Spleen (tissue), 11 donors: ENCODE measurements around the gene HRNR. TPM values are rescaled to one million over a fixed set of nuclear protein-coding genes. Genes with fewer than 3 reads are reported as not detected.

Source experiments
- DNase-seq: peaks from one replicate; pipeline ENCODE4 v3.0.0-alpha.2; 2020
- H3K27ac ChIP-seq, 8 donors: fragments of 200-600 bp; sonication (generic) in 7 of 8; 1 replicate in 4 of 8; 2 replicates in 4 of 8; pipeline versions ENCODE4 v1.5.0 to v1.8.0; 2016 to 2021; ENCODE audit warnings: inconsistent platforms in 4 of 8, mild to moderate bottlenecking in 4 of 8, moderate library complexity in 1 of 8
- H3K27me3 ChIP-seq, 7 donors: fragments of 200-600 bp; sonication (generic) in 6 of 7; replicated peaks in 1 of 7; 1 replicate in 4 of 7; 2 replicates in 3 of 7; pipeline versions ENCODE4 v1.5.0 to v1.8.0; 2016 to 2021; ENCODE audit warnings: inconsistent platforms in 3 of 7, mild to moderate bottlenecking in 1 of 7
- H3K36me3 ChIP-seq, 6 donors: fragments of 200-600 bp; sonication (generic) in 5 of 6; 1 replicate in 4 of 6; 2 replicates in 2 of 6; pipeline versions ENCODE4 v1.5.0 to v1.8.0; 2016 to 2021; ENCODE audit warnings: inconsistent platforms in 2 of 6
- H3K4me1 ChIP-seq, 6 donors: fragments of 200-600 bp; sonication (generic) in 5 of 6; 1 replicate in 3 of 6; 2 replicates in 3 of 6; pipeline versions ENCODE4 v1.5.0 to v1.8.0; 2016 to 2021; ENCODE audit warnings: inconsistent platforms in 3 of 6
- H3K4me3 ChIP-seq, 8 donors: fragments of 200-600 bp; sonication (generic) in 7 of 8; 1 replicate in 4 of 8; 2 replicates in 4 of 8; pipeline versions ENCODE4 v1.5.0 to v1.8.0; 2016 to 2021; ENCODE audit warnings: inconsistent platforms in 4 of 8, mild to moderate bottlenecking in 4 of 8, moderate library complexity in 2 of 8
- H3K9me3 ChIP-seq, 8 donors: fragments of 200-600 bp; sonication (generic) in 7 of 8; 1 replicate in 4 of 8; 2 replicates in 4 of 8; pipeline versions ENCODE4 v1.5.0 to v1.8.0; 2016 to 2021; ENCODE audit warnings: inconsistent platforms in 4 of 8
- POLR2A ChIP-seq, 3 donors: fragments of 450-650 bp; IDR thresholded peaks; one replicate each; pipeline ENCODE4 v1.5.1; 2017; ENCODE audit warnings: antibody characterized with exemption in 3 of 3, mild to moderate bottlenecking in 1 of 3
- POLR2AphosphoS5 ChIP-seq, 3 donors: sonication (generic); formaldehyde crosslinking; IDR thresholded peaks; one replicate each; pipeline ENCODE4 v1.5.1; 2017; ENCODE audit warnings: antibody characterized with exemption in 3 of 3
- WGBS, 5 donors: extraction: QIAGEN DNeasy Blood & Tissue Kit in 3 of 5; methylation state at CpG; one replicate each; pipeline versions ENCODE4 v1.1.5 to v1.1.7; 2013 to 2018; 5-methylcytosine and 5-hydroxymethylcytosine counted together
- intact Hi-C: fragments of 100-400 bp; cut with DNase I; formaldehyde crosslinking; loops from one replicate; pipeline ENCODE4 v1.15.0; 2023; ENCODE audit warnings: low total_unique reads
- polyA plus RNA-seq, 3 donors: library from polyadenylated mRNA; stranded (reverse); fragments of 200-250 nt; gene quantifications; one replicate each; pipeline ENCODE4 v1.2.1, GENCODE V29; 2013
- total RNA-seq, 7 donors: library from RNA; depleted of rRNA in 3 of 7; stranded (reverse); fragments of >200 nt in 3 of 7; fragmentation: NEBNext Ultra II Directional in 4 of 7; extraction: Animal tissue kit (Norgen Biotek cat#: 25700) in 4 of 7; gene quantifications; one replicate each; pipeline versions ENCODE4 v1.1.0 to v1.2.1, GENCODE V29; 2016 to 2021
- TF ChIP-seq, protein P1 (sequence below), 11 experiments: fragments of 200-600 bp in 7 of 11; fragments of 450-650 bp in 4 of 11; sonication (generic) in 4 of 11; IDR thresholded peaks in 8 of 11; conservative IDR thresholded peaks in 3 of 11; 1 replicate in 7 of 11; 2 replicates in 4 of 11; pipeline versions ENCODE4 v1.4.0 to v1.8.0; 2016 to 2021; ENCODE audit warnings: antibody characterized with exemption in 11 of 11, inconsistent platforms in 4 of 11, mild to moderate bottlenecking in 1 of 11
- donor health status: healthy with polysubstance abuse.
- donor health status: DM: no; HTN: no; CAD: no; lungs with moderate emphysema.
- donor health status: DM: no; HTN: no; CAD: no.
- donor health status: Bipolar disorder and iron deficiency.
- donor health status: healthy.
- donor health status: DM: no; HTN: no; CAD: no.
- donor health status: DM: yes; HTN: yes; CAD: no.

Gene HRNR
- total and polyA plus RNA-seq, 10 donors: under 0.01 TPM; not detected in 9

DNA sequence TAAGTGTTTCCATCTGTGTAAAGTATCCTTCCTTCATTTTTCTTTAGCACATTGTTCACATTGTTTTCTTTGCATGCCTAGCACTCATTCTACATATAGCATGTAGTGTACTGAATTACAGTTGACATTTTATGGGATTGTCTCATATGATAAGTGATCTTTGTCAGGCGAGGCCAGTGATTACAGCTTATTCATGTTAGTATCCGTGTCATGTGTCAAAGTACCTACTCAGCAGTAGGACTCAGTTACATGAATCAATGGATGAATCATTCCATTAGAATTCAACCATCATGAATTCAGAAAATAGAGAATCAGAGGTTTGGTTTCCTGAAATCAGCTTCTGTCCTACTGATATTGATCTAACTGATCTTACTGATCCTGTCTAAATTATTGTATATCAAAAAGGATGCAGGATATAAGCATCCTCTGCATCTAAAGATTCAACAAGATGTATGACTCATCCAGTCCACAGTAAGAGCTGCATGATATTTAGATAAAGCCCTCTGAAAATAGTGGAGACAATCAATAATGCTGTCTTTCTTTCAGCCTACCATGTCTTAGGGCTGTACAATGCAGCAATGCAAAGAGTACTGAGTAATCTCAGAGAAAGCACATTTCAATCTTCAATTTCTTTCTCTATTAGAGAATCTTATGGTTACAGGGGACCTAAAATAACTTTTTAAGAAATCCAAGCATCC, 20.7 kb upstream of the HRNR start:
- TF ChIP-seq POLR2AphosphoS5 (IDR thresholded peaks at IDR 0.05): no peak
- TF ChIP-seq, protein P1, sequence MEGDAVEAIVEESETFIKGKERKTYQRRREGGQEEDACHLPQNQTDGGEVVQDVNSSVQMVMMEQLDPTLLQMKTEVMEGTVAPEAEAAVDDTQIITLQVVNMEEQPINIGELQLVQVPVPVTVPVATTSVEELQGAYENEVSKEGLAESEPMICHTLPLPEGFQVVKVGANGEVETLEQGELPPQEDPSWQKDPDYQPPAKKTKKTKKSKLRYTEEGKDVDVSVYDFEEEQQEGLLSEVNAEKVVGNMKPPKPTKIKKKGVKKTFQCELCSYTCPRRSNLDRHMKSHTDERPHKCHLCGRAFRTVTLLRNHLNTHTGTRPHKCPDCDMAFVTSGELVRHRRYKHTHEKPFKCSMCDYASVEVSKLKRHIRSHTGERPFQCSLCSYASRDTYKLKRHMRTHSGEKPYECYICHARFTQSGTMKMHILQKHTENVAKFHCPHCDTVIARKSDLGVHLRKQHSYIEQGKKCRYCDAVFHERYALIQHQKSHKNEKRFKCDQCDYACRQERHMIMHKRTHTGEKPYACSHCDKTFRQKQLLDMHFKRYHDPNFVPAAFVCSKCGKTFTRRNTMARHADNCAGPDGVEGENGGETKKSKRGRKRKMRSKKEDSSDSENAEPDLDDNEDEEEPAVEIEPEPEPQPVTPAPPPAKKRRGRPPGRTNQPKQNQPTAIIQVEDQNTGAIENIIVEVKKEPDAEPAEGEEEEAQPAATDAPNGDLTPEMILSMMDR (IDR thresholded peaks at IDR 0.05 in 8 of 11, conservative IDR thresholded peaks at IDR 0.05 in 3 of 11): no peak
- no peak for TF ChIP-seq POLR2A (IDR thresholded peaks at IDR 0.05)
- intact Hi-C loops: no loop called here

DNA sequence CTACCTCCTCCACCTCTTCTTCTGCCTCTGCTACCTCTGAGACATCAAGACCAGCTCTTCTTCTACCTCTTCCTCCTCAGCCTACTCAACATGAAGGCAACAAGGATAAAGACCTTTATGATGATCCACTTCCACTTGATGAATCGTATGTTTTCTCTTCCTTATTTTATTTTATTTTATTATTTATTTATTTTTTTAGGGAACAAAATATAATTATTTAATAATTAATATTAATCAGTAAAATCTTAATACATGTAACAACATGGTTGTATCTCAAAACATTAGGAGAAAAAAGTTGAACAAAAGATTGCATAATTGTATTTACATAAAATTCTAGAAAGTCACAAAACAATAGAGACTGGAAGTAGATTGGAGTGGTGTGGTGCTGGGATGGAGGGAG, 13.1 kb upstream of the HRNR start:
- WGBS, 5 donors: 75 to 93% (median 84%) methylated on average over 1 of the region's 1 CpG
- intact Hi-C loops: no loop called here
- Histone ChIP-seq H3K4me1 (no peaks in the 10 kb centered on the region), H3K27me3 (peaks cover 0 to 3% (median 0%) of the 10 kb centered on the region in 7 donors), H3K4me3 (no peak overlapping the region), H3K36me3 (no peaks in the 10 kb centered on the region), H3K27ac (no peak overlapping the region), H3K9me3 (peaks cover 0 to 5% (median 0%) of the 10 kb centered on the region in 8 donors)
- TF ChIP-seq POLR2A (IDR thresholded peaks at IDR 0.05): no peak
- no peak for TF ChIP-seq POLR2AphosphoS5 (IDR thresholded peaks at IDR 0.05)
- TF ChIP-seq, protein P1 (IDR thresholded peaks at IDR 0.05 in 8 of 11, conservative IDR thresholded peaks at IDR 0.05 in 3 of 11): no peak
- no peak for DNase-seq

More for the DNA sequence above, 20.7 kb upstream of the HRNR start:
- H3K9me3 ChIP-seq: no peaks in the 10 kb centered on the region
- no peak for DNase-seq
- H3K4me1 ChIP-seq: no peaks in the 10 kb centered on the region
- H3K36me3 ChIP-seq: no peaks in the 10 kb centered on the region
- no peaks in the 10 kb centered on the region for H3K27me3 ChIP-seq
- H3K27ac ChIP-seq: no peak overlapping the region
- 78 to 93% (median 90%) methylated on average over 2 of the region's 2 CpGs for WGBS, 5 donors
- no peak overlapping the region for H3K4me3 ChIP-seq

DNA sequence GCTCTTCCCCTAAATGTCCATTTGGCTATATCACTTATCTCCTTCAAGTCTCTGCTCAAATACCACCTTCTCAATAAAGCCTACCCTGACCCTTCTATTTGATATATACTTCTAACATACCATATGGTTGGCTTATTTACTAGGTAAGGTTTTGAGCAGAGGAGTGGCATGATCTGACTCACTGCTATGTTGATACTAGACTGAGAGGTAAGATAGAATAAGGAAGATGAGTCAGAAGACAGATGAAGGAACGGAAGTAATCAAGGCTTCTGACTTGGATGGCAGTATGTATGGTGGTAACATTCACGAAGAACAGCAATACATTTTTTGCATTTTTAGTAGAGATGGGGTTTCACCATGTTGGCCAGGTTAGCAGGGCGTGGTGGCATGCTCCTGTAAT, 4.8 kb upstream of the HRNR start:
- TF ChIP-seq POLR2A (IDR thresholded peaks at IDR 0.05): no peak
- TF ChIP-seq, protein P1 (IDR thresholded peaks at IDR 0.05 in 8 of 11, conservative IDR thresholded peaks at IDR 0.05 in 3 of 11): no peak
- TF ChIP-seq POLR2AphosphoS5 (IDR thresholded peaks at IDR 0.05): no peak
- WGBS, 5 donors: 64 to 83% (median 74%) methylated on average over 3 of the region's 3 CpGs
- Histone ChIP-seq H3K36me3 (no peaks in the 10 kb centered on the region), H3K27ac (no peak overlapping the region), H3K27me3 (no peaks in the 10 kb centered on the region), H3K4me3 (no peak overlapping the region), H3K4me1 (no peaks in the 10 kb centered on the region), H3K9me3 (no peaks in the 10 kb centered on the region)
- DNase-seq: no peak
- intact Hi-C loops: no loop called here

DNA sequence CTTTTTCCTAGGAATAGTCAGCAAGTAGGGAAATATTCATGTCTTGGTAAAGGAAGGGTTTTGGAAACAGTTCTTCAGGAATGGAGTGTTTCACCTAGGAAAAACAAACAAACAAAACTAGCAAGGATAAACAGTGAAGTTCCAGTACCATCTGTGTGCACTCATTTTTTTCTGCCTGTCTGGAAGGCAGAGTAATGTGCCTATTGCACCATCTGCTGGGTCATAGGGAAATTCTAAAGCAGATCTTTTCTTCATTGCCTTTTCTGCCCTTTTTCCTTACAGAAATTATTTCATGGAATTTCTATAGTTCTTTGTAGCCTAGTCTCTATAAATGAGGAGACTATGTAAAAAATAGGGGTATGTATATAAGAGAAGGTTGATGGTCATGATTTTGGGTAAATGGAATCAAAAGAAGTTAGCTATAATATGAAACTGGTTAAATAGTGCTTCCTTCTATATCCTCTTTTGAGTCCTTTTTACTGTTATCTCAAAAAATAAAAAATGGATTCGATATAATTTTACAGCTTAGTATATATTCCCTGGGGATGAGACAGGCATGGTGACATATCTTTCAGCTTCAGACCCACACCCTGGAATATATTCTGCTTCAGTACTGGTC, 3.4 kb upstream of the HRNR start:
- Histone ChIP-seq H3K27me3 (no peaks in the 10 kb centered on the region), H3K9me3 (no peaks in the 10 kb centered on the region), H3K36me3 (no peaks in the 10 kb centered on the region), H3K4me1 (no peaks in the 10 kb centered on the region), H3K4me3 (no peak overlapping the region), H3K27ac (no peak overlapping the region)
- intact Hi-C loops: no loop called here
- 79 to 97% (median 91%) methylated on average over 1 of the region's 1 CpG for WGBS, 5 donors
- no peak for TF ChIP-seq POLR2AphosphoS5 (IDR thresholded peaks at IDR 0.05)
- DNase-seq: no peak
